ENCODE measurements around the gene OGFOD3.
"Not testable (repeated sequence)": the region's sequence is repeated elsewhere in the genome, so short reads cannot be mapped to it uniquely, and the experiment has no call there.

OGFOD3 gene

GRCh38 chr17:82418001-82418986 lies at the start of gene OGFOD3, which contains the start of gene HEXD:
OGFOD3 (minus strand) TSS chr17:82418586; CDS start chr17:82418485, 101 bp downstream.
HEXD (plus strand) TSS chr17:82418347; CDS start chr17:82419800, 1,453 bp downstream.
- DNase-seq = peak; percentile 87

- no peak for DNase-seq
Measured at GRCh38 chr17:82465023-82465603, 46.7 kb upstream of the OGFOD3 start.

GRCh38 chr17:82464567-82464929 lies 46.2 kb upstream of the OGFOD3 start:
- no peak for DNase-seq

- no peak for DNase-seq
Measured at GRCh38 chr17:82463925-82464566, 45.7 kb upstream of the OGFOD3 start.

GRCh38 chr17:82463391-82463790 lies 45.0 kb upstream of the OGFOD3 start:
- DNase-seq = no peak

GRCh38 chr17:82461827-82462524 lies 43.6 kb upstream of the OGFOD3 start:
- DNase-seq = no peak

- not testable (repeated sequence) for DNase-seq
Measured at GRCh38 chr17:82459936-82460335, 41.5 kb upstream of the OGFOD3 start.

GRCh38 chr17:82458885-82459424 lies 40.6 kb upstream of the OGFOD3 start:
- DNase-seq = peak; percentile 58

- peak; percentile 97 for DNase-seq
Measured at GRCh38 chr17:82458179-82458884, 39.9 kb upstream of the OGFOD3 start, which contains the start of gene NARF. NARF (plus strand) TSS chr17:82458741; CDS start chr17:82458804, 63 bp downstream.

- peak; percentile 94 for DNase-seq
Measured at GRCh38 chr17:82457929-82458178, 39.5 kb upstream of the OGFOD3 start.

GRCh38 chr17:82457073-82457928 lies 38.9 kb upstream of the OGFOD3 start:
- DNase-seq = peak; percentile 22

GRCh38 chr17:82453706-82454105 lies 35.3 kb upstream of the OGFOD3 start:
- DNase-seq = not testable (repeated sequence)

- not testable (repeated sequence) for DNase-seq
Measured at GRCh38 chr17:82453151-82453550, 34.8 kb upstream of the OGFOD3 start.

- no peak for DNase-seq
Measured at GRCh38 chr17:82452162-82452561, 33.8 kb upstream of the OGFOD3 start.

- peak; percentile 96 for DNase-seq
Measured at GRCh38 chr17:82450357-82451106, 32.1 kb upstream of the OGFOD3 start, which contains the start of gene CYBC1. CYBC1 (minus strand) TSS chr17:82450752; CDS start chr17:82449254, 1,498 bp downstream.

GRCh38 chr17:82449883-82450356 lies 31.5 kb upstream of the OGFOD3 start:
- DNase-seq = peak; percentile 40

- DNase-seq = peak; percentile 89
Measured at GRCh38 chr17:82449131-82449882, 30.9 kb upstream of the OGFOD3 start.

GRCh38 chr17:82447876-82448275 lies 29.5 kb upstream of the OGFOD3 start:
- DNase-seq = no peak

- no peak for DNase-seq
Measured at GRCh38 chr17:82446649-82447048, 28.3 kb upstream of the OGFOD3 start.
